Measurements from ENCODE around the gene SVOPL. TPM values are rescaled to one million over a fixed set of nuclear protein-coding genes. Genes with fewer than 3 reads are reported as not detected.

The SVOPL gene
- total RNA-seq, 1 experiment from 2014 or later = not detected

- in situ Hi-C loops (cut with HindIII; ENCODE audit: low pct_unique_long_range_greater_than_20kb, low sequenced_read_pairs) = no loop called here
- no peak for ATAC-seq
- intact Hi-C loops (cut with micrococcal nuclease; ENCODE audit: unreplicated experiment) = no loop called here
- H3K27me3 ChIP-seq (ENCODE audit: control insufficient read depth, insufficient read depth, low read length) = no peaks in the 10 kb centered on the region
- no TSS peak for BruUV-seq (replicated peaks)
- H3K36me3 ChIP-seq (ENCODE audit: control insufficient read depth, insufficient read depth, low read length) = no peaks in the 10 kb centered on the region
- ChIA-PET CTCF (no interaction called here), POLR2A (interaction anchor here (0.5 to 0.7 kb wide), 2 partner anchors 22 to 370 kb away, joined by 3 to 6 read pairs; no protein-coding TSS in a partner anchor)
- TF ChIP-seq POLR2AphosphoS5 (IDR thresholded peaks at IDR 0.05; ENCODE audit: low read depth, low read length) (no peak), CTCF (IDR thresholded peaks at IDR 0.05) (no peak), SIN3A (IDR thresholded peaks at IDR 0.05; ENCODE audit: borderline replicate concordance, insufficient read depth, low read depth, low read length) (no peak), REST (IDR thresholded peaks at IDR 0.05; ENCODE audit: insufficient read depth in 1 of 2, low read depth in 2 of 2, low read length in 1 of 2) (no peak), TCF7L2 (IDR thresholded peaks at IDR 0.05; ENCODE audit: low read depth, low read length) (no peak)
- H3K4me1 ChIP-seq (ENCODE audit: control insufficient read depth, insufficient read depth, low read length) = no peaks in the 10 kb centered on the region
- H3K4me3 ChIP-seq (ENCODE audit: low read depth in 2 of 2, low read length in 2 of 2) = no peak overlapping the region
- H3K9me3 ChIP-seq (ENCODE audit: control insufficient read depth, insufficient read depth, low read depth, low read length) = no peaks in the 10 kb centered on the region
- no peak overlapping the region for H3K27ac ChIP-seq (ENCODE audit: low read length)
- DNase-seq (ENCODE audit: low read depth, low spot score) = no peak
Observed at GRCh38 chr7:138727336-138728099, 26.4 kb upstream of the SVOPL start.

- BruUV-seq (replicated peaks) = no TSS peak
- H3K4me3 ChIP-seq (ENCODE audit: low read depth in 2 of 2, low read length in 2 of 2) = no peak overlapping the region
- POLR2A ChIA-PET = interaction anchor here (0.7 kb wide), 1 partner anchor 711 kb away, joined by 10 read pairs; no protein-coding TSS in a partner anchor
- no peak overlapping the region for H3K27ac ChIP-seq (ENCODE audit: low read length)
- ATAC-seq (no peak), DNase-seq (ENCODE audit: low read depth, low spot score) (no peak)
- no peaks in the 10 kb centered on the region for H3K9me3 ChIP-seq (ENCODE audit: control insufficient read depth, insufficient read depth, low read depth, low read length)
- H3K27me3 ChIP-seq (ENCODE audit: control insufficient read depth, insufficient read depth, low read length) = no peaks in the 10 kb centered on the region
- intact Hi-C loops (cut with micrococcal nuclease; ENCODE audit: unreplicated experiment) = no loop called here
- no peaks in the 10 kb centered on the region for H3K4me1 ChIP-seq (ENCODE audit: control insufficient read depth, insufficient read depth, low read length)
- CTCF ChIA-PET = interaction anchor here (0.6 to 0.7 kb wide), 4 partner anchors 86 to 1254 kb away, joined by 3 to 11 read pairs (median 6); no protein-coding TSS in a partner anchor
- no peaks in the 10 kb centered on the region for H3K36me3 ChIP-seq (ENCODE audit: control insufficient read depth, insufficient read depth, low read length)
- in situ Hi-C loops (cut with HindIII; ENCODE audit: low pct_unique_long_range_greater_than_20kb, low sequenced_read_pairs) = no loop called here
- TF ChIP-seq SIN3A (IDR thresholded peaks at IDR 0.05; ENCODE audit: borderline replicate concordance, insufficient read depth, low read depth, low read length) = no peak
- no peak for TF ChIP-seq TCF7L2 (IDR thresholded peaks at IDR 0.05; ENCODE audit: low read depth, low read length)
- TF ChIP-seq POLR2AphosphoS5 (IDR thresholded peaks at IDR 0.05; ENCODE audit: low read depth, low read length) = no peak
- no peak for TF ChIP-seq REST (IDR thresholded peaks at IDR 0.05; ENCODE audit: insufficient read depth in 1 of 2, low read depth in 2 of 2, low read length in 1 of 2)
- no peak for TF ChIP-seq CTCF (IDR thresholded peaks at IDR 0.05)
Observed at GRCh38 chr7:138726288-138726687, 25.1 kb upstream of the SVOPL start.
